Activated CD8-positive, alpha-beta memory T cell treated with anti-CD3 and anti-CD28 coated beads for 4 hours (primary cell): ENCODE data around the gene SORCS3.

Experiments
- DNase-seq, 2 donors: peaks; one replicate each; pipeline ENCODE4 v3.0.0-alpha.2; 2020; ENCODE audit warnings: low read depth in 2 of 2

The SORCS3 gene

DNA sequence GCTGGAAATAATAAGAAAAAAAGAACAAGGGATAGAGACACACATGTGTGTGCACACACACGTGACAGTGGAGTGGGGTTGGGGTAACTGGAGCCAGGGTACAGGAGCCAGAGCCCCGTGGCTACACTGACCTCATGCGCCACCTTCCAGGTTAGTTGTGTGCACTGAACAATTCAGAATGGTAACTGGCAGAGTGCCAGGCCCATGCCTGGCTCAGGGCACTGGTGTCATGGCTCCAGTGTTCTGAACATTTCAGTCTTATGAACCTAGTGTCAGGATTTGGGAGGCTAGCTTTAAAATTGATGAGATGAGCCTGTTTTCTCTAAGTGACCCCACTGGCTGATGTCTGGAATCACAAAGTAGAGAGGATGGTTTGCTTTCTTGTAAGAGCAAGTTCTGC lies 269.6 kb downstream of the SORCS3 start:
- DNase-seq: no peak

DNA sequence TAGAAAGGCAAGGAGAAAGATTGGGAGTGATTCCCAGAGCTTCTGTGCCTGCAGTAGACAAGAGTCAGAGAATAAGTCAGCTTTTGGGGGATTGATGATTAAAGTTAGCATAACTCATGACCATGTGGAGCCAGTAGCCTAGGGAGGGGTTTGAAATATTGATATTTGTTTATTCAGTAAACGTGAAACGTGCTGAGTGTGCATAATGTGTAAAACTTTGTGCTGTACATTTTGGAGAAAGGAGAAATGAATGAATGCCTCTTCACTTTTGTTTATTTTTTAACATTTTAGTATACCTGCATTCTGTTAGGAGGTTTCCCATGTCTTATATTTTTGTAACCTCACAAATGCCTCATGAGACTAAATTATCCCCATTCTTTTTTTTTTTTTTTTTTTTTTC lies 272.3 kb downstream of the SORCS3 start:
- DNase-seq: no peak

DNA sequence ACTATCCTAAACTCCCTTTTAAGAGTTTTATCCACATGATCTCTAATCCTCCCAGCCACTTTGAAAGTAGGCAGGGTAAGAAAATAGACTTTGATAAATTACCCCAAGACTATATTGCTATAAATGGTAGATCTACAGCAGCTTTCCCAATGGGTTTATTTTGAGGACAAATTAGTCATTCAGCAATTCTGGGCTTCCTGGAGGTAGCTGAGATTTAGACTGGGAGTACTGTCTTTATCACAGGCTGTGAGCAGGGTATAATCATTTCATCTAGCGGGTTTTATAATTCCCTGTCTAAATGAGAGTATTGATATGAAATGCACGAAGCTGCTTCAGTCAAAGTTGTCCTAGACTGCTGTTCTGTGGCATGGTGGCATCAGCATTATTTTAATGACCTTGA lies 279.4 kb downstream of the SORCS3 start:
- no peak for DNase-seq

DNA sequence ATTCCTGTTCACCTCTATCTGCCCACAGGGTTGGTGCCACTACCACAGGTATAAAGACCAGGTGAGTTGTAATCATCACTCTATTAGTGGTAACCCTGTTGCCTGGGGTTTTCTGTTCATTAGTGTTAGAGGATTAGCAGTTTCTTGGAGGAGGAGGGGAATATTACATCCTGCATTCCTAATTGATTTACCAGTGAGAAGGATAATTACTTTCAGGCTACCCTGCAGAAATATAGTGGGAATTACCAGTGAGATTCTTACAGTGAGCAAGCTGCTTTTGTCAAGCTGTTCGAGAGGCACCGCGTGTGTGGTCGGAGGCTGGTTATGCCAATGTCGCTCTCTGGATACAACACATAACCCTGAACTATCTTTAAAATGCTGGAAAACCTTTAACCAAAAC lies 280.7 kb downstream of the SORCS3 start:
- DNase-seq: no peak

DNA sequence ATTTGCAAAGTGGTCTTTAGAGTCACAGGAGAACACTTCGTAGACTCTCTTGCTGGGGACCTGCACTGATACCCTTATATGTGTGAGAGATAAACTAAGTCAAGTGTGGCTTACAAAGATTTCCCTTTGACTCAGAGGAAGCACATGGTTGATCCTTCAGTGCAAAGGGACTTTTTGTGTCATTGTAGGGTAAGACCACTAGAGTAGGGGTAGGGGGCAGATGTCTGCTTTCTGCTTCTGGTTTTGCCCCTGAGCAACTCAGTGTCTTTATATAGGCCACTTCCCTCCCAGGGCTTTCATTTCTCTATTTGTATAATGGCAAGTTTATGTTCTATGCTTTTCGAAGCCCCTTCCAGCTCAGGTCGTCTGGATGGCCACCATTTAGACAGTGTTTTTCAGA lies 281.7 kb downstream of the SORCS3 start:
- DNase-seq: no peak

DNA sequence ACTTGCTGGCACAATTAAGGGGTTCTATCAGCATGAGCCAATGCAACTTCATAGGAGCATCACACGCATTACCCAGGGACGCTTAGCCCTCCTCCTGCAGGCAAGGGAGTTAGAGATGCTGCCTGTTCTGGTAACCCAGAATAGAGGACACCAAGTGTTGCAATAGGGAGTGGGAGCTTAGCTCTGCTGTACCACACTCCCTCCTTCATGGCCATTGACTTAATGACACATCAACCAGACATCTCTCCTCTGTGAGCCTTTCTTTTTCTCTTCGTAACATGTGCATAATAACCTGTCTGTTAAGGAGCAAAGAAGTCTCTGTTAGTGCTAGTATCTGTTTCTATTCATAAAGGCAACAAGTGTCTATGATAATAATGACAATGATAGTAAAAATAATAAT lies 282.4 kb downstream of the SORCS3 start:
- DNase-seq: no peak

DNA sequence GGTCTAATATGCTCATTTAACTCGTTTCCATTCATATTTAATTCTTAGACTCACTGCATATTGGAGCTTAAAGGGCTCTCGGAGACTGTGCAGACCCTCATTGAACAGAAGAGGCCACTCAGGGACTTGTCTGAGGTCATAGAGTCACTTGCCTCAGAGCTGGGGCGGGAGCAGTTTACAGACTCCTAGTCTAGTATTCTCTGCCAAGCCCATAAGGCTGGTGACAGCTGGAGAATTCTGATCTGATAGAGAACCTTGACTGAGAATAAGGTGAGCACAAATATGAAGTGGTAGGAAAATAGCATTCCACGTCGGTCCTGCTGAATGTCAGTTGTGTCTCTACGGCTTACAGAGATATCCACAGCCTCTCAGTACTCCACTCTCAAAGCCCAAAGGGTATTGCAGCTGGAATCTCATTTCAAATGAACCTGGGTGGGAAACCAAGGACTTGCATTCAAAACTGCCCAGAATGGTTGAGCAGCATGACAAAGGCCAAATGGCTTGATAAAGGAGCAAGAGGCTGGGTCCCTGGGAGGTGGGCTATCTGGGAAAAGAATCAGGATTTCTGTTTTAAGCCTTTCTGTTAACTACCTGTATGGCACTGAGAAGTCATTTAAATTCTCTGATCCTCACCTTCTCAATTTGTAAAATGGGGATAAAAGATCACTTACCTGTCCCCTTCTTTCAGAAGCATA lies 283.2 kb downstream of the SORCS3 start:
- DNase-seq: no peak

DNA sequence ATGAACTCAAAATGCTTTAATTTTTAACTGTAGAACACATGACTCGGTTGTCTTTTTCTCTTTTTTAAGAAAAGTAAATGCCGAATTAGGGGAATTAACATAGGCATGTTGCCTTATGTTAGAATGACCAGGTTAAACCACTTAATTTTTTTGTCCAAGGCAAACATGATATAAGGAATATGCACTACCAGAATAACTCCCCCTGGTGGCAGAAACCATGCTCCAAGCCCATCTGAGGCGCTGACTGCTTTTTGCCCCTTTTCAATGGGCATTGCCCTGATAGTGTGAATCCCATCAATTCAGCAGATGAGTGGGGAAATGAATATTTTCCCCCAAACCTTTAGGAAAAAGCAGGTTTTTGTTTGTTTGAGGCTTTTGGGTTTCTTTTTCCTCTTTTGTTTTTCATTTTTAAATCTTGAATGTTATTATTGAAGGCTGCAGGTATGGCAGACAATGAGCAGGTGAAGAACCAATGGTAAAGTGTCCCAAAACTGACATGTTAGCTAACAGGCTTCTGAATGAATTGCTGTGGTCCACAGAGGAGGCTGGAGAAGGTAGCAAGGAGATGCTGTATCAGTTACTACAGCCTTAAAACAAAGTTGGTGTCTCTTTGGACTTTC lies 284.3 kb downstream of the SORCS3 start:
- no peak for DNase-seq

DNA sequence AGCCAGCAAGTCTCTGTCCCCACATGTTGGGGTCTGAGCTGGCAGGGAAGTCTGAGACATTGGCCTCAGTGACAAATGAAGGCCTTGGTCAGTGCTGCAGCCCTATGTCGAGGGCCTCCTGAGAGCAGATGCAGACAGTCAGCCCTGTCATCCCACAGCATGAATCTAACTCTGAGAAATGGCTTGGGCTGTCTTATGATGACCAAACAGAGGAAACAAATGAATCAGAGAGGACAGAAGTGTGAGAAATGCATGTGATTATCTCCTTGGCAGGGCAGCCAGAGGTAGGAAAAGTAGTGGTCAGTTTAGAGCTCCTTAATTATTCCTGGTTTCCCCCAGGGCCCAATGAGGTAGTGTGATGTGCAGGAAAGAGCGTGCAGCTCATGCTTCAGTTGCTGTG lies 287.6 kb downstream of the SORCS3 start:
- DNase-seq: no peak

DNA sequence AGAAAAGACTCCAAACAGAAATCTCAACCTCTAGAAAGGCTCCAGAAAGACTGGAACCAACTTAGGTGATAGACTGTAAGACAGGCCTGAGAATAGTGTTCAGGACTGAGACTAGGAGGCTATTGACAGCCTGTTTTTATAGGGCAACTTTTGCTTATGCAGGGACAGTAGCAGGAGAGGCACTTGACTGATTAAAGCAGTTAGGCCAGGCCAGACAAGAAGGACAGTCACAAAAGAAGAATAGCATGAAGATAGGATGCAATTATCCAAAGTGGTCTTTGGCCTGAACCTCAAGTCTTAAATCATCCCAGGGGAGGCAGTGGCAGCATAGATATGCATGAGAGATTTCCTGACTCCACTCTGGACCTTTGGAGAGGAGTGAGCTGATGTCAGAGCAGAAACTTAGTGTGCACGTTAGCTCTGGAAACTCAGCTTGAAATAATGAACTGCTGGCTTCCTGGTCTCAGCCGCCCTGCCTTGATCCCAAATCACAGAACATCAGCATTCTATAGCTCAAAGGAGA lies 290.6 kb downstream of the SORCS3 start:
- no peak for DNase-seq

DNA sequence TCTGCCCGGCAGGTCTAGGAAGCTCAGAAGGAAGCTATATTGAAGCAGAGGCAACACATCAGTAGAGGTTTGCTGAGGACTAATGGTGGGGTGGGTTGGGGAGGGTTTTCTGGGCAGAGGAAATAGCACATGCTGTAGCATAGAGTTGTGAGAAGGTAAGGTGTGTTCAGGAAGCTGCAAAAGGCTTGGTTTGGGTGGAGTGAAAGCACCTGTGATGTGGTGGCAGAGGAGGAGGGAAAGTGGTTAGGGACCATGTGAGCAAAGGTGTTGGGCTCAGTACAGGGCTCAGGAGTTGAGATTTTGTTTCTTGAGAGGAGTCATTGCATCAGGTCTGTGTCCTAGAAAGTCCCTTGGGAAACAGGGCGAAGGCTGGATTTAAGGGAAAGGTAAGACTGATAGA lies 294.6 kb downstream of the SORCS3 start:
- no peak for DNase-seq

DNA sequence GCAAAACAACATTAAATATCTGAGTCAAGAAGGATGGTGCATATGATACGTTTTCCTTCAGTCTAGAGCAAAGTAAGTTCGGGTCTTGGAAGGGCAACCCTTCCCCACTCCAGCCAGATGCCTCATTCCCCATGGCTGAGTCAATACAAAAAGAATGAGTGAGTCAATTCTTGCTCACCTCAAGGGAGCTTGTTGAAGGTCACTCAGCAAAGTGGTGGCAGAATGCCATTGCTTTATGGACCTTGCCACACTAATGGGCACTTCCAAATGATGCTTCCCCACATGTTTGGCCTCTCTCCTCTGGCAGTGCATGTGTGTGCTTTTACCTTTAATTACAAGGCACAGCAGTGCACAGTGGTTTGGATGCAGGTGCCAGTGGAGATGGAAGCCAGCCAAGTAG lies 296.5 kb downstream of the SORCS3 start:
- DNase-seq: no peak

DNA sequence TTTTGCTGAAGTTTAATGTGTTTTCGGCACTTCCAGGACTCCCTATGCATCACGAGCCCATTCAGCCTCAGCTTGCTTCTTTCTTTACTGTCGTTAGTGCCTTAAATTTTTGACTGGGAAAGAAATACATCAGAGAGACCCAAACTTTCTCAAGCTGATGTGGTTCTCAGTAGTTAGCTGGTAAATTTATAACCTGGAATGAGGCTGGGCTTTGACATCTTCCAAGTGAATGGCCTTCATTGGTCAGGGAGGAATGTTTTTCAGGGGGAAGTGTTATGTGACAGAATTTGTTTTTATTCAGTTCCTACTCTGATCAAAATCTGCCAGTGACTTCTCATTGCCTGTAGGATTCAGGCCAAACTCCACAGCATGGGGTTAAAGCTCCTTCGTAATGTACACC lies 296.9 kb downstream of the SORCS3 start:
- DNase-seq: no peak

DNA sequence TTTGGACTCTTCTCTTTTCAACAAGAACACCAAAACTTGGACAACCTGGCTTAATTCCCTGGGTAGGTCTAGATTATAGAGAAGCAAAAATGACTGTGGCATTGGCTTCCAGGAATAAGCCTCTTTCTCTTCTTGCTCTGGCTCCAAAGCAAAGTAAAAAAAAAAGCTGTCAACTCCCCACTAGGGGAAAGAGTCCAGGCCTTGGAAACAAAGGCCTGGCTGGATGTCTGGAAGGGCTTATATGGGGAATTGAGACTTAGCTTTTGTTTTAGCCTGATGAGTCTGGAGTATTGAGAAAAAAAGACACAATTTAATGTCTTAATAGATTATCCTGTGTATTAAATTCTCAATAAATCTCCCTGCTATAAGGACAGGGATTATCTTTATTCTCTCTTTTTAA lies 300.6 kb downstream of the SORCS3 start:
- DNase-seq: no peak

DNA sequence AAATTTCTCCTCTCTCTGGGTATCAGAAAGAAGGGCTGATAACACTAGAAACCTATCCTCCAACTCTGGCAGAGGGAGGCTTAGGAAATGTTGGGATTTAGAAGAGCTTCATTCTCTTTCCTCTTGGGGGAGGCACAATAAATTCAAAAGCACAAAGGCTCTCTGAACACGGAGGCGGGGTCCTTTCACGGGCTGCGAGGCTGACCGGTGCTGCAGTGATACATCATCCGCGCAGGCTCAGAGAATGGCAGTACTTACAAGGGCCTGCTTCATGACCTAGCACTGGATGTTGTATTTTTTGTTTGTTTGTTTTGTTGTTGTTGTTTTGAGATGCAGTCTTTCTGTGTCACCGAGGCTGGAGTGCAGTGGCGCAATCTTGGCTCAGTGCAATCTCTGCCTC lies 306.2 kb downstream of the SORCS3 start:
- no peak for DNase-seq

DNA sequence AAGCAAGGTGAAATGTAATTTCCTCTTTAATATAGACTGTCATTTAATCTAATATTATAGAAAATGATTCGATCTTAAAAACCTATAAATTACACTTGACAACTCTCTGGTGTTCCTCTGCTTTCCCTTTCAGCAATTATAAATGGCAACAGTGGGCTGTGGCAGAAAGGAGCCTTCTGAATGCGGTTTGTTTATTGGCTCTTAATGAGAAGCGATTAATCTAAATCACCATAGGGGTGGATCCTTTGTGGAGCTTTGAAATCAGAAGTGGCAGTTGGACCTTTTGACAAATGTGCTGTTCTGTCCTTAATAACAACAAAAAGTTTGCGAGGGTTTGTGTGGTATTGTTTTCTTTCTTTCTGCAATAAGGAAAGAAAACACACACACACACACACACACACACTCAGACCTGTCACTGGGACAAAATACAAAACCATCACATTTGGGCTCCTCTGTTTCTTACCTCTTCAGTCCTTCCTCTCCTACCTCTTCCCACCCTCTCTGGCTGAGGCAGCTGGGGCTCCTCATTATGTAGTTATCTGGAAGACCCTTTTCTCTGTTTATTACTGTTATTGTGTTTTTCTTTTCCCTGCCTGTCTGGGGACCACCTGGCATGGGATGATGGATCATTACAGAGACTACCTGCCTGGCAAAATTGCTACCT lies 316.2 kb downstream of the SORCS3 start:
- DNase-seq: no peak

DNA sequence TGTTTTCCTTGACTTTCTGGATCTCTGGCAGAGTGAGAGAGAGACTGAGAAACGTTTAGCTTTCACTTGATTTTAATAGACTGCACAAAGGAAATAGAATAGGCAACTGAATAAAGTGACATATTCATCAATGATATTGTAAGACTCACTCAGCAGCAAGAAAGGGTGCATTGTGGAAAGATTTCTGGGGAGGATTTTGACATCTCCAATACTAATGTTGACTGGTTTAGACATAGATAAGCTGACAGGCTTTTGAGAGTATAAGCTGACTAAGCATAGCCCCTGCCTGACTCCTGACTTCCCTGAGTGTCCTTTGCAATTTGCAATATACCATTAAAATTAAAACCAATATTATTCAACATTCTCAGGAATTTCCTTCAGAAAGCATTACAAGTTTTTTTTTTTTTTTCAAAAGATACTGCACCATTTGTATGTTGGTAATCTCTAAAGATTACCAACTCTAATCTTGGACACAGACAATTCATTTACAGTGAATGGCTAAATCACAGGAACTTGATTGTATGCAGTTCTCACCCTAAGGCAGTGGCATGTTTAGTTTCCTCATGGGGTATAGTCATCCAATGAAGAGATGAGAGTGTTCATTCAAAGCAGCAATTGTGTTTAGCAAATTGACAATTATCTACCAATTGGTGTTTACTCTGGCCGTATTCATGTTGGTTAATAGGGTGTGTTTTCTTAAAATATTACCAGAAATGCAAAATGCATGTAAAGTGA lies 325.6 kb downstream of the SORCS3 start:
- DNase-seq: no peak

DNA sequence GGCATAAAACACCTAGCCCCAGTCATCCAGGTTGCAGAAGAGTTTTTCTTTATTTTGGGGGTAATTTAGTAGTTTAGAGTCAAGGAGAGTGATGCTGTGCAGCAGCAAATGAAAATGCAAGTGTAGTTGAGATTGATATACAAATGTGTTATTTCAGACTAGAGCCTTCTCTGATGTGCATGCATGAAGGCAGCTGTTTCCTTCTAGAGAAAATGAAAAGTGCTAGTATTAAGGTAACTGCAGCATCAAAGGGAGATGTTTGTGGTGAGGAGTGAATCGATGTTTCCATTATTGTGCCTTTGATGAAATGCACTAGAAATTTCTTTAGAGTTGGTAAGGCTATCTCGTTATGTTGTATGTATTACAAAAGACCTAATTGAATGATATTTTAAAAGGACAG lies 339.3 kb downstream of the SORCS3 start:
- DNase-seq: no peak

DNA sequence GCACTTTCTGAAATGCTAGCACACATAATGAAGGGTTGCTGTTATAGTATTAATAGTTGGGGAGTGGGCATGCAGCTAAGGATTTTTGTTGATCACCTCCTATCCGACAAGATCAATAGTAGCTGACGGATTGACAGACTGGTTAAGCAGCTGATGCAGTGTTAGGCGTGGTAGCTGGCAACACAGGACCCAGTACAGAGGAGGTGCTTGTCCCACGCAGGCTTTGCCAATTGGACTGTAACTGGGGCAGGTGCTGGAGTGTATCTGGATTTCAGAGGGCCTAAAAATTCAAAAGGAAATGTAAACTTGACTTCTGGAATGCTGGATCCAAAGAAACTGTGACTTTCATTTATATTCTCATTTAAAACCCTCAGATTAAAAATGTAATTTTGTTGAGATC lies 340.9 kb downstream of the SORCS3 start:
- DNase-seq: no peak

DNA sequence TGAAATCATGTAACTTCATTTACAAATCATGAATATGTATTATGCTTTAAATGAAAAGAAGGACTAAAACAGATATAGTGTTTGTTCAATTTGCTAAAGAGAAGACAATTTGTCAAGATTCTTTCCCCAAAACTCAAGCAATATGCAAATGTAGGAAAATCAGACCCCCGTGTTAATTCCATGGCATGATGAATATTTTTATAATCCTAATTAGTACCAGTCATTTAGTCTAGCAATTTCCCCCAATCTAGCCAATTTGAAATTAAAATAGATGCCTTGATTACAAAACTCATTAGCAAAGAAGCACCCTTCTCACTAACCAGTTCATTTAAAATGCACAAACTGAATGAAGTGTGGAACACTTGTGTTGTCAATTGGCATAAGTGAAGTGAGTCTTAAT lies 347.6 kb downstream of the SORCS3 start:
- no peak for DNase-seq

DNA sequence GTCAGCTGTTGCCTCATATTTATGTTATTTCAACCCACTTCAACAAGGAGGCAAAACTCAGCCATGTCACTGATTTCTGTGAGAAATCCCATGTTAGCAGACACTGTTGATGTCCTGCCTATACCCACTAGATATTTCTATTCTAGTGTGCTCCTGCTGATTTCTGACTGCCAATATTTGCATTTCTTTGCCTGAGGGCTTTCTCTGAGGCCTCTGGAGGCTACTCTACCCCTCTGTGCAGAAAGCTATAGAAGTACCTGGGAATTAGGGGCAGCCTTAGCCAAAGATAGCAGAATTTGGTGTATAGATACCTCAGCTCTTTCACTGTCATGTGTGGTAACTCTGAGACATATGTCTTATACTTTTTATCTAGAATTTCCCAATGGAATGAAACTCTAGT lies 348.8 kb downstream of the SORCS3 start:
- DNase-seq: no peak

DNA sequence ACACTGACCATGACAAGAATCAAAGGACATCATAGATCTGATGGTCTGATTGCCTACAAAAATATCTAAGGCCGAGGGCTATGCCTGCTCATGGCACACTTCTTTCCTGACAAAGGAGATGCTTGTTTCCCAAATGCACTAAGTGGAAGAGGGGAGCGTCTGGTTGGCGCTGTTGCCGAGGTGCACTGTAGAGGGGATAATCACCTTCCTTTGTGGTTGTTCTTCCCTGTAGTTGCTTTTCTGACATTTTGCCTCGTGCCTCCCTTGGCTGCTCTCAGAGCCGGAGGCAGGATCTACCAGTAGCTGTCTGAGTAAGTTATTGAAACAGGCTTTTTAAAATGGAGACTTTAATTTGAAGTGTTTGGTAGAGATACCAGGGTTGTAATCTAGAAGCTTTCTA lies 352.0 kb downstream of the SORCS3 start:
- DNase-seq: no peak

DNA sequence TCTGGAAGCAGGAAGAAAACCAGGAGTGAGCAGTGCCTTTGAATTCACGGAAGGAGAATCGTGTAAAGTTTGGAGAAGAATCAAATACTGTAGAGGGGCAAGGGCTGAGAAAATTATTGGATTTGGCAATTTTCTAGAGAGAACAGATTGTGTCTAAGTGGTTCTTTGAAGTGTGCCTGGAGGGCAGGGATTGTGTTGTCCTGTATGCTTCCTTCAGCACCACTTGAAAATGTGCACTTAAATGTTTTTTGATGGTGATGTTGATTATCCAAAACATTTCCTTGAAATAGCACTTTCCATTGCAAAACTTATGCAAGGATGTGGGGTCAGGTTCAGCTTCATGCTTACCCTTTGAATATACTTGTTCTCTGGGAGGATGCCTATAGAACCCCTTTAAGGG lies 360.2 kb downstream of the SORCS3 start:
- no peak for DNase-seq
